ELR (cell line): Measurements from ENCODE around the gene EIF3I.
A peak's percentile ranks its signal among the peaks of the same experiment; 100 is the strongest.

Source experiments
- DNase-seq: peaks from one replicate; pipeline ENCODE4 v3.0.0-alpha.2; 2015; ENCODE audit warnings: low read depth

The EIF3I gene

GRCh38 chr1:32221980-32222755, at the start of gene EIF3I, which contains the start of gene TMEM234:
EIF3I (plus strand) TSS chr1:32222407; CDS start chr1:32222442, 35 bp downstream.
TMEM234 (minus strand) TSS chr1:32222353; CDS start chr1:32222322, 31 bp downstream.
- DNase-seq: peak; percentile 96

- DNase-seq: peak; percentile 37
Measured at GRCh38 chr1:32172621-32173245, 49.5 kb upstream of the EIF3I start.

DNA sequence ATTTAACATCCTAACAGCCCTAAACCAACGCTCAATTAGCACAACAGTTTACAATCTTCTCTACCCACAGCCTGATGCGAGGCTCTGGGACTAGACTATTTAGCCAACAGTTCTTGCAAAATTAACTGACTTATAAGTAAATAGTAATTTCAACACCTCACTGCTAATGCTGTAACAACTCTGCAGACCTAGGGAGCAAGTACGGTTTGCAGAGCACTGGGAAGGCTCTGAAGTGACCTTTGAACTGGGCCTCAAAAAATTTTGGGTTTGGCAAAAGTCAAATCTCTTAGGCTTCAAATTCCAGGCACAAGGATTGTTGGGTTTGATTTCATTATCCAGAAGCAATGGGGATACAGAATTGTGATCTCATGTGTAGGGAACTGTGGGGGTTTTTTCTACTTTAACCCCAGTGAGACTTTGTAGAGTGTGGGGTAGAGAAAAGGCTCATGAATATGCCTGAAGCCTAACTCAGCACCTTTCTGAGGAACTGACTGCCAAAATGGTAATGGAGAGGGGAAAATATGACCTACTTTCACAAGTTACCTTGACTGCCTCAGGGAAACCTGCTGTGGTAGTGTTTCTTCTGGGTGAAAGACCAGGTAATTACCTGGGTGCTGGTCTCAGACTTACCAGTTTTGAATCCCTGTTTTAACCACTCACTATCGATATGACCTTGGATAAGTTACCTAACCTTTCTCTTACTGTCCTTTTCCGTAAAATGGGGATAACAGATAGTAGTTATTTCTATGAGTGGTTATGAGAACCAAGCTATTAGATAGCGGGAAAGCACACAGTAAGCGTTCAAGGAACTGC, 43.6 kb upstream of the EIF3I start:
- no peak for DNase-seq

DNA sequence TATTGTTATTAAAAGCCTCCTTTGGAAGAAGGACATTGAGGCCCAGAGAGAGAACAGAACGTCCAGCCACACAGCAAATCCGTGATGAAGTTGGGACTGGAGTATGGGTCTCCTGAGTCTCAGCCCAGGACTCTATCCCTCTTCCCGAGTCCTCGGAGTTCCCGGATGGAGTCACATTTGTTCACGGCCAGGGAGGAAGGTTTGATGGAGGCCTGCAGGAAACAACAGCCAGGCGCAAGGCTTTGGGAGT, 43.1 kb upstream of the EIF3I start:
- no peak for DNase-seq

DNA sequence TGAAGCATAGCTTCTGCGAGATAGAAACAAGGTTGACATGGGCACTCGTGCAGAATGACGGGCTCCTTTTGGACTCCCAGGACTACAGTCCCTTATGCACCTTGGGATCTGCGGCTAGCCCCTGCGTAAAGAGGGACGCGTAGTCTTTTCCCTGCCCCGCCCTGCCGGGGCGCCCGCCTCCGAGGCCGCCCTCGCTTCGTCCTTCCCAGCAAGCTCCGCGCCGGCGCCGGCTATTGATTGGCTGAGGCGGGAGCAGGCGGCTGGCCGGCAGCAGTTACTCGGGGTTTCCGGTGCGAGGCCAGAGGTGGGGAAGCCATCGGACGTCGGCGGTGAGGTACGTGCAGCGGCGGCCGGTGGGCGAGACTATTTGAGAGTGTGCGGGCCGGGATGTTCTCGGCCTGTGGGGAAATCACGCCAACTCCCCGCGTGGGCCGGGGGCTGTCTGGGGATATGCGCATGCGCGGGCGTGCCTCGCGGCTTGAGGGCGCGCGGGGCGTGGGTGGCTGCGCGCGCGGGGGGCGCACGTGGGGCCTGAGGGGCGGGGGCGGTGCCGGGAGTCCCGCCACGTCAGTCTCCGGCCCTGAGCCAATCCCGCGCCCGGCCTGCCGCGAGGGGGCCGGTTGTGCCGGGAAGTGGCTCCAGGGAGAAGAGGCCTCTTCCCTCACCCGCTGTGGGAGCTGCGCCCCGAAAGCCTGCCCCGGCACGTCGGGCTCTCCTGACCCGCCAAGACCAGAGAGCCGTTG, 42.6 kb upstream of the EIF3I start, which contains the start of gene TXLNA:
TXLNA (plus strand) TSS at position 233 of the 743 bp plus-strand sequence. CDS start 671 bp downstream, outside the sequence.
- peak; percentile 95 for DNase-seq

- peak; percentile 66 for DNase-seq
Measured at GRCh38 chr1:32180186-32181060, 41.8 kb upstream of the EIF3I start.

GRCh38 chr1:32181065-32181464, 41.1 kb upstream of the EIF3I start:
- no peak for DNase-seq

DNA sequence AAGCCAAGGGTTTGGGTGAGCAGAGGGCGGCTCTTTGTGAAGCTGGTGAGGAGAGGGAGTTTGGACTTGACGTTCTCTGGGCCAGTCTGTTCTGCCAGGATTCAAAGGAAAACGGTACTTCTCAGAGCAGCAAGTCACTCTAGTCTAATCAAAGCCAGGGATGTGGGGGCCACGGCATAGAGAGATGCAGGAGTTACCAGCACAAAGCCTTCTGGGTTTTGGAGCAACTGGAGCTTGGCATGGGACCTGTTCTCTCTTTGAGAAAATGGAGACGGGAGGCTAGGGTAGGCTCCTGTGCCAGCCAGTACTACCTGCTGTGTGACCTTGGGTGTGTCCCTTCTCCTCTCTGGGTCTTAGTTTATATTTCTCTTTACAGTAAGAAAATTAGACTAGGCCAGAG, 40.6 kb upstream of the EIF3I start:
- DNase-seq: no peak

- DNase-seq: no peak
Measured at GRCh38 chr1:32182060-32182459, 40.1 kb upstream of the EIF3I start.

- DNase-seq: no peak
Measured at GRCh38 chr1:32184650-32185049, 37.6 kb upstream of the EIF3I start.

DNA sequence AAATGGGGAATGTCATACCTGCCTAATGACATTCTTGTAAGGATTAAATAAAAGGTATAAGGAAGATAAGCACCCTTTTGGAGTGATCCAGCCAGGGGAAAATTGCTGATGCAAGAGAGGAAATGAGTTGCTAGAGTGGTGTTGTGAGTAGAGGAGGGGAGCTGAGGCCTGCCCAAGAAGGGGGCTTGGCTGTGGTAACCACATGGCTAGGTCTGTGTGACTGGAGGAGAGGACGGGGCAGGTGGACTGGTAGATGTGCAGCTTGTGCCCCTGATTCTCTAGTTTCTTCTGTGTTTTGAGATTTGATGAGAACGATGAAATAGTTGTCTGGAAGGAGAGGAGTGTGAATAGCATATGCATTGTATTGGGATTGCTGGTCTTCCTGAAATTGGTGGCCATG, 36.1 kb upstream of the EIF3I start:
- no peak for DNase-seq

DNA sequence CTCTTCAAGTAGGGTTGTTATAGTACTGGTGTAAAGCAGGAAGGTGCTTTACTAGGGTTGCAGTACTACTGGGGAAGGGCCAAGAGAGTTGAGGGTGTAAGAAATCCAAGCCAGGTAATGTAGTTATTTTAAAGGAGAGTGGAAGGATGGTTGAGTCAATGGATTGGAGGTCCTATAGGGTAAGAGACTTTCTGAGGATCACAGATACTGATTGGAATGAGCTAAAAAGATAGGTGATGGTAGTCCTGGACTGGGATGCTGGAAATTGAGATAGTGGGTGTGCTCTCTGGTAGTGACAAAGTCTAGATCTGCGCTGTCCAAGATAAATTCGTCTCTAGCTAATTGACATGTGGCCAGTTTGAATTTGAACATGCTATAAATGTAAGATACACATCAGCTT, 35.7 kb upstream of the EIF3I start:
- no peak for DNase-seq

DNA sequence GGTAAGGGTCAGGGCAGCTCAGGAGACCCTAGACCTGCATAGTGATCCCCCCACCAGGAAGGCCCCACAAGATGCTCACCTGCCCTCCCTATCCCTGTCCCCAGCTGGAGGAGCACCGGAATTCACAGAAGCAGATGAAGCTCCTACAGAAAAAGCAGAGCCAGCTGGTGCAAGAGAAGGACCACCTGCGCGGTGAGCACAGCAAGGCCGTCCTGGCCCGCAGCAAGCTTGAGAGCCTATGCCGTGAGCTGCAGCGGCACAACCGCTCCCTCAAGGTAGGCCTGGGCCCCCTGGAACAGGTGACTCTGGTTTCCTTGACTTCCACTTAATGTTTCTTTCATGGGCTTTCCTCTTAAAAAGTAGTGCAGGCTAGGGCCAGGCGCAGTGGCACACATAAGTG, 34.4 kb upstream of the EIF3I start:
- DNase-seq: no peak

- DNase-seq: no peak
Measured at GRCh38 chr1:32192220-32192948, 29.8 kb upstream of the EIF3I start.

DNA sequence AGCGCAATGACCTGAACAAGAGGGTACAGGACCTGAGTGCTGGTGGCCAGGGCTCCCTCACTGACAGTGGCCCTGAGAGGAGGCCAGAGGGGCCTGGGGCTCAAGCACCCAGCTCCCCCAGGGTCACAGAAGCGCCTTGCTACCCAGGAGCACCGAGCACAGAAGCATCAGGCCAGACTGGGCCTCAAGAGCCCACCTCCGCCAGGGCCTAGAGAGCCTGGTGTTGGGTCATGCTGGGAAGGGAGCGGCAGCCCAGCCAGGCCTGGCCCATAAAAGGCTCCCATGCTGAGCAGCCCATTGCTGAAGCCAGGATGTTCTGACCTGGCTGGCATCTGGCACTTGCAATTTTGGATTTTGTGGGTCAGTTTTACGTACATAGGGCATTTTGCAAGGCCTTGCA, 27.2 kb upstream of the EIF3I start:
- no peak for DNase-seq

GRCh38 chr1:32195531-32195930, 26.7 kb upstream of the EIF3I start:
- DNase-seq: no peak

- no peak for DNase-seq
Measured at GRCh38 chr1:32195972-32196823, 26.0 kb upstream of the EIF3I start.

DNA sequence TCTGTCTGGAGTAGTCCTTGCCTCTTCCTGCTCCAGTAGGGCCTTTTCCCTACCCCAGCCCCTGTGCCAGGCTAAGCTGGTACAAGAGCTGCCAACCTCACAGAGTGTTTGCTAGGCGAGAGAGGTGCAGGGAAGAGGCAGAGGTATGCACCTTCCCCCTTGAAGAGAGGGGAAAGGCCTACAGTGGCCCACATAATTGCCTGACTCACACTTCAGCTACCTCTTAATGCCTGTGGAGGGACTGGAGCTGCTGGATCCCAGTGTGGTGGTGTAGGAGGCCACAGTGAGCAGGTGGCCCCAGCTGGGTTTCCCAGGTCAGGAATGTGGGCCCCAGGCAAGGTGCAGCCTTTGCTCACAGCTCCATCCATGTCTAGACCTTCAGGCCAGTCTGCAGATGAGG, 25.1 kb upstream of the EIF3I start:
- DNase-seq: no peak

GRCh38 chr1:32197837-32198236, 24.4 kb upstream of the EIF3I start:
- DNase-seq: no peak
